ENCODE data around the gene GPER1.

DNA sequence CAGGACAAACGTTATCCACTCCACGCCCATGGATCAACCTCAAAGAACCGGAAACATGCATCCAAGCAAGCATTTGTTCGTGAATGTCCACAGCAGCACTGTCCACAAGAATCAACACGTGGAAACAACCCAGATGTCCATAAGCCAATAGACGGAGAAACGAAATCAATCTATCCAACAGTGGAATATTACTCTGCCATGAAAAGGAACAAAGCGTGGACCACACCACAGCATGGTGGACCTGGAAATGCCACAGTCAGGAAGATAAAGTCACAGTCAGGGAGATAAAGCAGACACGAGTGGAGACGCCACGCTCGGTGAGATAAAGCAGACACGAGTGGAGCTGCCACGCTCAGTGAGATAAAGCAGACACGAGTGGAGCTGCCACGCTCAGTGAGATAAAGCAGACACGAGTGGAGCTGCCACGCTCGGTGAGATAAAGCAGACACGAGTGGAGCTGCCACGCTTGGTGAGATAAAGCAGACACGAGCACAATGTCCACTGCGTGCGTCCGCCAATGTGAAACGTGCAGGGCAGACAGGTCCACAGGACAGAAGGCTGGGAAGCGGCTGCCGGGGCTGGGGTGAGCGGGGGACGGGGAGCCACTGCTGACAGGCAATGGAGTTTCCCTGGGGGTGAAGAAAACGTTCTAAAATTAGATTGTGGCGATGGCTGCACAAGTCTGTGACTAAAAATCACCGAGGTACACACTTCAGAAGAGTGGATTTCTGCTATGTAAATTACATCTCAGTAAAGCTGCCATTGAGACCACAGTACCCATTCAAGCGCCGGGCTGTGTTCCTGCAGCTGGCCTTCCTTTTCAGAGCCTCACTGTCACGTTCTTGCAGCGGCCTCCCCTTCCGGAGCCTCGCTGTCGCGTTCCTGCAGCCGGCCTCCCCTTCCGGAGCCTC, 10.6 kb downstream of the GPER1 start:
- TF ChIP-seq, protein P1, sequence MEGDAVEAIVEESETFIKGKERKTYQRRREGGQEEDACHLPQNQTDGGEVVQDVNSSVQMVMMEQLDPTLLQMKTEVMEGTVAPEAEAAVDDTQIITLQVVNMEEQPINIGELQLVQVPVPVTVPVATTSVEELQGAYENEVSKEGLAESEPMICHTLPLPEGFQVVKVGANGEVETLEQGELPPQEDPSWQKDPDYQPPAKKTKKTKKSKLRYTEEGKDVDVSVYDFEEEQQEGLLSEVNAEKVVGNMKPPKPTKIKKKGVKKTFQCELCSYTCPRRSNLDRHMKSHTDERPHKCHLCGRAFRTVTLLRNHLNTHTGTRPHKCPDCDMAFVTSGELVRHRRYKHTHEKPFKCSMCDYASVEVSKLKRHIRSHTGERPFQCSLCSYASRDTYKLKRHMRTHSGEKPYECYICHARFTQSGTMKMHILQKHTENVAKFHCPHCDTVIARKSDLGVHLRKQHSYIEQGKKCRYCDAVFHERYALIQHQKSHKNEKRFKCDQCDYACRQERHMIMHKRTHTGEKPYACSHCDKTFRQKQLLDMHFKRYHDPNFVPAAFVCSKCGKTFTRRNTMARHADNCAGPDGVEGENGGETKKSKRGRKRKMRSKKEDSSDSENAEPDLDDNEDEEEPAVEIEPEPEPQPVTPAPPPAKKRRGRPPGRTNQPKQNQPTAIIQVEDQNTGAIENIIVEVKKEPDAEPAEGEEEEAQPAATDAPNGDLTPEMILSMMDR (IDR thresholded peaks at IDR 0.05), result no peak
- TF ChIP-seq POLR2A (IDR thresholded peaks at IDR 0.05; ENCODE audit: low read depth), result no peak
